Epithelial cell of prostate (primary cell): Measurements from ENCODE around the gene CDC42EP5.
A peak's percentile ranks its signal among the peaks of the same experiment; 100 is the strongest.
"Not testable (repeated sequence)": the region's sequence is repeated elsewhere in the genome, so short reads cannot be mapped to it uniquely, and the experiment has no call there.

ENCODE experiments used
- DNase-seq: peaks from one replicate; pipeline ENCODE4 v3.0.0-alpha.2; 2011; ENCODE audit warnings: low read depth, low spot score
- H3K27ac ChIP-seq: fragments of 450-650 bp; 2 replicates; pipeline ENCODE4 v1.5.1; 2017; ENCODE audit warnings: mild to moderate bottlenecking

The CDC42EP5 gene, protein sequence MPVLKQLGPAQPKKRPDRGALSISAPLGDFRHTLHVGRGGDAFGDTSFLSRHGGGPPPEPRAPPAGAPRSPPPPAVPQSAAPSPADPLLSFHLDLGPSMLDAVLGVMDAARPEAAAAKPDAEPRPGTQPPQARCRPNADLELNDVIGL

DNA sequence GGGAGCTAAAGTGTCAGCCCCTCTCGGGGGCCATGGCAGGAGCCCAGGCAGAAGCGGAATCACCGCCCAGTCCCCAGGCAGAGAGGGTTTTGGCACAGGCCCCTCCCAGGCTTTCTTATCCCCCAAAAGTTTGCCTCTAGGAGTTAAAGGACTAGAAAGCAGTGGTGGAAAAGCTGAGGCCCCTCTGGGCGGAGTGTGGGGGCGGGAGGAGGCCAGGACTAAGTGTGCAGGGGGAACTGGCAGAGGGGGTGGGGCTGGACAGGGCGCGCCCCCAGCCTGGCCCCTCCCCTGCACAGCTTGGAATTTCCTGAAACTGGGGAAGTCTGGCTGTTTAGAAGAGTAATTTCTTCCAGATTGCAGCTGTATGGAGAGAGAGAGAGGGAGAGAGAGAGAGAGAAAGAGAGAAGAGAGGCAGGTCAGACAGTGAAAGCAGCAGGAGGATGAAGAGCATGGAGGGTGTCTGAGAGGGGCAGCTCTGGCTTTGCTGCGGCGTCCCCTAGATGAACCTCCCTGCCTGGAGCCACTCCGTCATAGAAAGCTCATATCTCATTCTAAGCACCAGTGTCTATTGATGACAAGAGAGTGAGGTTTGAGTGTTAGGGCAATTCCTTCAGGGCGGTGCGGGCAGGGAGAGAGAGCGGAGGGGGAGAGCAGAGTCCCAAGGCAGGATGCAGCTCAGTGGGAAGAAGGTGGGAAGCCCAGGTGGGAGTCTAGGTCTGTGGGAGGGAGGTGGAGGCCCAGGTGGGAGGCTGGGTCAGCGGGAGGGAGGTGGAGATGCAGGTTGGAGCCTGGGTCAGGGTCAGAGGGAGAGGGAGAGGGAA, at the start of gene CDC42EP5:
TSS of gene CDC42EP5 (minus strand) at position 226 of the 821 bp plus-strand sequence. CDS start 7,749 bp downstream, outside the sequence.
- DNase-seq: no peak
- H3K27ac ChIP-seq: peak within 1 kb of the TSS; percentile 71

DNA sequence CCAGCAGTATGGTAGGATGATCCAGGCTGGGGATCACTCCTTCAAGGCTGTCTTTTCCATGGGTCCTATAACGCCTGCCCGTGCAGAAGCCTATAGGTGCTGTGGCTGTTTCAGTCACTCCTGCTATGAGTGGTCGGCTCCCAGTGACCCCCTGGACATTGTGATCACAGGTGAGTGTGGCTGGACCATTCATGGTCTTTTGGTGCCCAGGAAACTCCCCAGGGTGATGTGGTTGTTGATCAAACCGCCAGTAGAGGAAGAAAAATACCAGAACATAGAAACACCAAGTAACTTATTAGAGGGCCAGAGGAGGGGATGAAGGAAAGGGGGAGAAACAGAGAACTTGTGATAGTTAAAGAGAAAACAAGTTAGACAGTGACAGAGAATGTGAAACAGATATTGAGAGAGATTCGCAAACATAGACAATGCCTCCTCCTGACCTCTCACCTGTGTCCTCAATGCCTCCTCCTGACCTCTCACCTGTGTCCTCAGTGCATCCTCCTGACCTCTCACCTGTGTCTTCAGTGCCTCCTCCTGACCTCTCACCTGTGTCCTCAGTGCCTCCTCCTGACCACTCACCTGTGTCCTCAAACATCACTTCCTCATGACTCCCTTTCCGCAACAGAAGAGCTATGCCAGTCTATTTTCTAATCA, 48.9 kb upstream of the CDC42EP5 start:
- DNase-seq: no peak
- H3K27ac ChIP-seq: no peak overlapping the region

DNA sequence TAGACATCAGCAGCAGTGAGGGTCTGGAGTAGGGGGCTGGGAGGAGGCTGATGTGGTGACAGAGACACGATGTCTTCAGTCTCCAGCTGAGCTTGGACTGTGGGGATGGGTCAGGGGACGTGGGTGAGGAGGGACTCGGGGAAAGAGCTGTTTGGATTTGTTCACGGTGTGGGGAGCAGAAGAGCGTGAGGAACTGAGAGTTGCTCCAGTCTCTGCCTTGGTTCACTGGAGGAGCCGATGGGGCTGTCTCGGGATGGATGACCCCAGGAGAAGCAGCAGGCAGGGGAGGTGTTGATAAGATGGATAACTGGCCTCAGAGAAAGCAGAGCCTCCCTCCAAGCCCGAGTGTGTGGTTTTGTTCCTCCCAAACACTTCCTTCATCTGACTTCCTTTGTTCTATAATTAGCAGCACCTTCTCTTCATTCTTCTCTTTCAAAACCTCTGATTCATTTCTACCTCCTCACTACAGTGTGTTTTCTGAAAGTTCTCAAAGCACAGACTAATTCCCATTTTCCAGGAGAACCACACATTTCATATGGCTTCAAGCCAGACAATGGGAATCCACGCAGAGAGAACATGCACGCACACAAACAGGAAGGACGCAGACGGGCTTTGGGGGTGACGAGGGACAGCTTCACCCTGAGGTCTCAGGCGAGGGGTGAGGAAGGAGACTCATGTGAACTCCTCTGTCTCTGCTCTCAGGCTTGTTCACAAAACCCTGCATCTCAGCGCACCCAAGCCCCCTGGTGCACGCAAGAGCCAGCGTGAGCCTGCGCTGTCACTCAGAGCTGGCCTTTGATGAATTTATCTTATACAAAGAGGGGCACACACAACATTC, 48.1 kb upstream of the CDC42EP5 start:
- DNase-seq: no peak
- H3K27ac ChIP-seq: no peak overlapping the region

DNA sequence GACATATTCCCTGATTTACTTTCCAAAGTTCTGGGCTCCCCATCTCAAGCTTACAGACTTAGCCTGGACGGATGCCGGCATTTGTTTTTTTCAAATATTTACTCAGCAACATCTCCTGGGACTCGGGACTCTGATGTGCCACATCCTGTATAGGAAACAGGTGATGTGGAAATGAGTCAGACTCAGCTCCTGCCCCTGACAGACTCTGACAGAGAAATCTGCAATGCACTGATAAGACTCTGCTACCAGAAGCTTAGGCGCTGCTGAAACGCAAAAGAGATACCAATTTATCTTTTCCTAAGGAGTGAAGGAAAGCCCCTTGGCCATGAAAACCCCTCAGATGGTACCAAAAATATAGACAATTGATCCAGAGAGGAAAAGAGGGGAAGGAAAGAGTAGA, 45.7 kb upstream of the CDC42EP5 start:
- no peak for DNase-seq
- no peak overlapping the region for H3K27ac ChIP-seq

DNA sequence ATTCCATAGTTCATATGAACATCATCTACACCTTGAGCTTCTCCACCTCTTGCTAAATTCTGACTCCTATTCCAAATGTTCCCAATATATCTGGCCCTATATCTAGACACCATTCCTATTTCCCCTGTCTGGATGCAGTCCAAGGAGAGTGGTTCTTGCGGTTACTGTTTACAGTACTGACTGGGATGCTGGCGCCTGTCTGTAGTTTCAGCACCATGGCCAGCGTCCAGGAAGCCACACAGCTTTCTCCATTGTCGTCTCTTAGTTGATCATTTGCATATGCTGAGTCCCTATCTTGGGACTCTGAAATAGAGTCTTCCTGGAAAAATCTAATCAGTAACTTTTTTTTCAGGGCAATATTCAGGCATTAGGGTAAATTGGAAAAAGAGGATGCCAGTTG, 44.4 kb upstream of the CDC42EP5 start:
- H3K27ac ChIP-seq: no peak overlapping the region
- DNase-seq: no peak

DNA sequence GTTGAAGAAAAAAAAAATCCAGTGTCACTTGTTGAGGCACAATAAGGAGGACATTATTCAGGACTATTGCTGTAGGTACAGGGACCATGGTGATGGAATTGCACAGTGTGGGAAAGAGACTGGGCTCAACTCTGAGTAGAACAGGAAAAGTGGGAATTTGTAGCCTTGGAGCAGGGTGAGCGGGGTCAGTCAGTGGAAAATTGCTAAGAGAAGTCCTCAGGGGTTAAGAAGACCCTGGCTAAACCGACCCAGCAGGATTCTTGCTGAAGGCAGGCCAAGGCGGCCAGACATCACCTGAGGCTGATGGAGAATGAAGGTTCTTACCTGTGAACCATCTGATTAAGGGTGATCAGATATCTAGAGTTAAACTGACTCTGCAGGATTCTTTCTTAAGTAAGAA, 42.1 kb upstream of the CDC42EP5 start:
- DNase-seq: no peak
- H3K27ac ChIP-seq: no peak overlapping the region

DNA sequence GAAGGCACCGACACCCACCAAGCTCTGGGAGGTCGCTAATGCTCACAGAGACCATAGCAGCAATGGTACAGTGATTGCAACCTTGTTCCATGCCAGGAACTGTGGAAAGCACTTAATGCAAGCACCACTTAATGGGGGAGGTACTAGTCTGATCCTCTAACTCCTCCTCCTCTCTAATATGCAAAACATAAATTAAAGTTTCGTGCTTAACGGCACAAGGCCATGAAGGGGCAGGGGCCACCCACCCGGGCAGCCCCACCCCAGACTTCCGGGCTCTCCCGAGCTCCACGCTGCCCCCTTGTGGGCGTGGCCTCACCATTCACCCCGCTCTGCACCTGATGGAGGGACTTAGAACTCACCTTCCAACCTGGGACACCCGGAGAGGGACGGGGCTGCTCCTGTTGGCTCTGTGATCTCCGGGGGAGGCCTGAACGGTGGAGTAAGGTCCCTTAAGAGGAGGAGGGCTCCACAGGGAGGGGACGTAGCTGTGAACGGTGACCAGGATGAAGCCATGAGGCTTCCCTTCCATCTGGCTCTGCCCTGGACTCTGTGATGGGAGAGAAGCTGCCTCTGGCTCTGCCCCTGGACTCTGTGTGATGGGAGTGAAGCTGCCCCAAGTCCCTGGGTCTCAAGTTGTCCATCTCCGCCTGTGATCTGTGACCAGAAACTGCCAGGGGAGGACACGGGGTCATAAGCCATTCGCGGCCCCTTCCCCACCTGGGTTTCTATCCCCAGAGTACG, 36.3 kb upstream of the CDC42EP5 start:
- DNase-seq, H3K27ac ChIP-seq: not testable (repeated sequence)

DNA sequence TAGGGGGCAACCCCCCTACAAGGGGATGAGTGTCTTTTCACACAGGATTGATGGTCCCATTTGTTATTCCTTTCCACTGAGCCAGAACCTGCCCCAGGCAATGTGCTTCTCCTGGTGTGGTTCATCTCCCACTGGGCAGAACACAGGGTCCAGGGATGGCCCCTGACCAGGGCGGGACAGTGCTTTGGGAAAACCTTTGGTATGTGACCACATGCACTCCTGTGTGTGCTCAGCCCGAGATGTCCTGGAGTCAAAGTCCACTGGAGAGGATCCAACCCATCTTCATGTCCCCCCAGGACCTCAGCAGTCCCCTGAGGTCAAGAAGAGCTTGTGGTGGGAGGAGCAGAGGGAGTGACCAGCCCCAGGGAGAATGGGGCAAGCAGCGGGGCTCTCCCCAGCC, 35.4 kb upstream of the CDC42EP5 start:
- not testable (repeated sequence) for H3K27ac ChIP-seq

DNA sequence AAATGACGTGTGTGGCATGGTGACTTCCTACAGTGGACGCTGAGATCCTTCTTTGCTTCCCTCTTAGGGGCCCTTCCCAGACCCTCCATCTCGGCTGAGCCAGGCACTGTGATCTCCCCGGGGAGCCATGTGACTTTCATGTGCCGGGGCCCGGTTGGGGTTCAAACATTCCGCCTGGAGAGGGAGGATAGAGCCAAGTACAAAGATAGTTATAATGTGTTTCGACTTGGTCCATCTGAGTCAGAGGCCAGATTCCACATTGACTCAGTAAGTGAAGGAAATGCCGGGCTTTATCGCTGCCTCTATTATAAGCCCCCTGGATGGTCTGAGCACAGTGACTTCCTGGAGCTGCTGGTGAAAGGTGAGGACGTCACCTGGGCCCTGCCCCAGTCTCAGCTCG, 34.7 kb upstream of the CDC42EP5 start:
- no peak overlapping the region for H3K27ac ChIP-seq
- no peak for DNase-seq

More for the DNA sequence above, 35.4 kb upstream of the CDC42EP5 start:
- not testable (repeated sequence) for DNase-seq

DNA sequence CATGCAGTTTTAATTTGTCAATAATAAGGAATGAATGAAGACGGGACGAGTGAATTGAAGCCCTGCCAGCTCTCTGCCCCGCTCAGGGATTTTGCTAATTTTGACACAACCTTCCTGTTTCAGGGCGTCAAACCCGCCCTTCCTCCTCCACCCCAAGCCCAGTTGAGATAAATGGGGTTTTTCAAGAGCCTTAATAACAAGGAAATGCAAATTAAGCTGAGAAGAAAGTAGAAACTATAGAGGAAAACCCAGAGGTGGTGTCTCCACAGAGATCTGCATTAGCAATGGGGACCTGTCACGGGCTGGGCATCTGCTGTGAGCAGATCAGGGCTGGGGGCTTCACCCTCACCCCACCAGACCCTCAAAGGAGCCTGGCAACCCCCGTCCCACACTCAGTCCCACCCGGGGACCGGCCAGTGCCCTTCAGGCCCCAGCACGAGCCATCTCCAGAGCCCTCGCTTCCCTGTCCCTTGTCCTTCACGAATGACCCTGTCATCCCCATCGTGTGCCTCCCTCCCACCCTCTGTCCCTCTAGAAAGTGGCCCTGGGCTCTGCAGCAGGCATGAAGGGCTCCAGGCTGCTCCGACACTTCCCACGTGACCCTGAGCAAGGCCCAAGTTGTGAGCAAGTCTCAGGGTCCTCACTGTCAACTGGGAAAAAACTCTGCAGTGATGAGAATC, 34.1 kb upstream of the CDC42EP5 start:
- not testable (repeated sequence) for H3K27ac ChIP-seq

DNA sequence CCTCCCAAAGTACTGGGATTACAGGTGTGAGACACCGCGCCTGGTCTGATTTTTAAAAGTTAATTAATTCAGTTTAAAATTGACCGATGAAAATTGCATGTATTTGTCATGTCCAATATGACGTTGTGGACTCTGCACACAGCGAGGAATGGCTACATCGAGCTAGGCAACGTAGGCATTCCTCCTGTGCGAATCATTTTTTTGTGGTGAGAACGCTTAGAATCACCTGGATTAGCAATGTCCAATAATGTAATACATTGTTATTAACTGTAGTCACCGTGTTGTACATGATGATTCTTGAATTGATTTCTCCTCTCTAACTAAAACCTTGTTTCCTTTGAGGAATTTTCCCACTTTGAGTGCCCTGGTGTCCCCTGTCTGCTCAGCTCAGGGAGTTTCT, 33.0 kb upstream of the CDC42EP5 start:
- DNase-seq: no peak
- no peak overlapping the region for H3K27ac ChIP-seq

More for the DNA sequence above, 34.1 kb upstream of the CDC42EP5 start:
- DNase-seq: not testable (repeated sequence)

DNA sequence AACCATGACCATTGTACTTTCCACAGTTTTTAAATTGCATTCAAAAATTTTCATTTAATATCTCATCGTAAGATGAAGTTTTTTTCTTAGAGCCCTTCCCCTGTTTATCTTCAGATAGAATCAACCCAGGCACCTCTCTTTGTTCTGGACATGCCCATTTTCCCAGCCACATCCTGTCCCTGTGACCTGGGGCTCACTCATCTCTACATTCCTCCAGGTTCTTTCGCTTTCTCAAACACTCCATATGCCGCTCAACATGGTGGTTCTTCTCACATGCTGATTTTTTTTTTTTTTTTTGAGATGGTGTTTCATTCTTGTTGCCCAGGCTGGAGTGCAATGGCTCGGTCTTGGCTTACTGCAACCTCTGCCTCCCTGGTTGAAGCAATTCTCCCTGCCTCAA, 32.4 kb upstream of the CDC42EP5 start:
- H3K27ac ChIP-seq, DNase-seq: not testable (repeated sequence)

DNA sequence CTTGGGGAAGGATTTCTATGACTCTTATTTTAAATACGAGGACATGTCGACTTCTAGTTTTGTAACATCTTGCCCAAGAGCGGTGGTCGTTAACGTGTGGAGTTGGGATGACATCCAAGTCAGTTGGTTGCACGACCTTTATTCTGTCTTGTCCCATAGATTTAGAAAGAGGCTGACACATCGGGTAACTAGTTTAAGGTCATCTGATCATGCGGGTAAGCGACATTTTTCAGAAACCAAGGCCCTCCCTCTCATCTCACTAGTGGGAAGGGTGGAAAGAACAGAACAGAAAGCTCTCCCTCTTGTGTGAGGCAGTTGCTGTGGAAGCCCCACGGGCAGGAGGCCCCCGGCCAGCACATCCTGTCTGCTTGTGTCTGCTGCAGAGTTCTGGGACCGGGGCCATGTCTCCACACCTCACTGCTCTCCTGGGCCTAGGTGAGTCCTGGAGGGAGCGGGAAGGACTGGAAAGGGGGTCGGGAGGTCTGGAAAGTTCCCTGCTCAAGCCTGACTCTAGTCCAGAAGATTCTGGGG, 29.5 kb upstream of the CDC42EP5 start, which contains the start of gene LAIR2:
TSS of gene LAIR2 (plus strand) at position 314 of the 531 bp plus-strand sequence. CDS start at position 402, 88 bp downstream.
- no peak within 1 kb of the TSS for H3K27ac ChIP-seq
- DNase-seq: no peak

DNA sequence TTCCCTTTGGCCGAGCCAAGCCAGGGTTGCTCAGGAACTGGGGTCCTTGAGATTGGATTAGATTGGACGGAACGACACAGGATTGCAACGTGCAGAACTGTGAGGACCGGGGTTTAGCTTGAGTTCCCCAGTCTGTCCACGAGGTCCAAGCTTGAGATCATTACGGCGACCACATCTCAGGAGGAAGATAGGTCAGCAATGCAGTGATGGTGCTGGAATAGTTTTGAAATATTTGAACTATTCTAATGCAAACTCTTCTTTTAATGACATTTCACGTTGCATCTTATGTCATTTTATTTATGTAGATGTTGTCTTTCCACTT, 25.3 kb upstream of the CDC42EP5 start:
- not testable (repeated sequence) for H3K27ac ChIP-seq, DNase-seq

DNA sequence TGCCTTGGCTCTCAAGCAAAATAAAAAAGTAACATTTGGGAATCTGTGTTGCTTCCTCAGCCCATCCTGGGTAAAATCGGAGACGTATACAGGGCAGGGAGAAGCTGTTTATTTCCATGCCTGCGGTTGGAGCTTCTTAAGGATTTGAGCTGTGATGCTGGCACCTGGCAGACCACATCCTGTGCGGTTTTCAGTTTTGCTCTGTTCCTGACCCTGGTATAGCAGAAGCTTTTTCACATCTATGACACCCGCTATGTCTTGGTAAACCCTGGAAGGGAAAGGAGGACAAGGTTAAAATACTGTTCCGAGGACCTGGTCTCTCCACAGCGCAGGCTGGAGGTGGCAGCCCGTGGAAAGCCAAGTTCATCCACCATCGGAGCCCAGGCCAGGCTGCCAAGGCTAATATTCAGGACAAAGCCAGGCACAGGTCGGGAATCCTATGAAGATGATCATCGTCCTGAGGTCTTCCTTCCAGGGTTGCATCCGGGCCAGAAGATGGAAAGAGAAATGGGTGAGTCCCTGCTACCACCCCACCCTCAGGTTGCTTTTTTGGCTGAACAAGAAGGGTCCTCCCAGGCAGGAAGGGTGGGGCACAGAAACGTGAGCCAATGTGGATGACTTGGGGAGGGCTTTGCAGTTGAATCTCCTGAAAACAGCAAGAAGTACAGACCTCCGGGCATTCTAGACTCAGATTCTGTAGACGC, 24.8 kb upstream of the CDC42EP5 start:
- not testable (repeated sequence) for DNase-seq, H3K27ac ChIP-seq

DNA sequence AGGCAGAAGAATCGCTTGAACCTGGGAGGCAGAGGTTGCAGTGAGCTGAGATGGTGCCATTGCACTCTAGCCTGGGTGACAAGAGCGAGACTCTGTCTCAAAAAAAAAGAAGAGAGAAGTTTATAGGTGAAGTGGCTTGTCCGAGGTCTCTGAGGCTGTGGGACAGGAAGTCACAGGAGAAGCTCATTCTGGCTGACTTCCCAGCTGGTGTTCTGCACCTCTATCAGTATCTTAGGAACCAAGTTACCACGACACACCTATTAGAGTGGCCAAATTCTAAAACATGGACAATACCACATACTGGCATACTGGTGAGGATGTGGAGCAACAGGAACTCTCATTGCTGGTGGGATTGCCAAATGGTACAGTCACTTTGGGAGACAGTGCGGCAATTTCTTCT, 22.2 kb upstream of the CDC42EP5 start:
- DNase-seq, H3K27ac ChIP-seq: not testable (repeated sequence)

DNA sequence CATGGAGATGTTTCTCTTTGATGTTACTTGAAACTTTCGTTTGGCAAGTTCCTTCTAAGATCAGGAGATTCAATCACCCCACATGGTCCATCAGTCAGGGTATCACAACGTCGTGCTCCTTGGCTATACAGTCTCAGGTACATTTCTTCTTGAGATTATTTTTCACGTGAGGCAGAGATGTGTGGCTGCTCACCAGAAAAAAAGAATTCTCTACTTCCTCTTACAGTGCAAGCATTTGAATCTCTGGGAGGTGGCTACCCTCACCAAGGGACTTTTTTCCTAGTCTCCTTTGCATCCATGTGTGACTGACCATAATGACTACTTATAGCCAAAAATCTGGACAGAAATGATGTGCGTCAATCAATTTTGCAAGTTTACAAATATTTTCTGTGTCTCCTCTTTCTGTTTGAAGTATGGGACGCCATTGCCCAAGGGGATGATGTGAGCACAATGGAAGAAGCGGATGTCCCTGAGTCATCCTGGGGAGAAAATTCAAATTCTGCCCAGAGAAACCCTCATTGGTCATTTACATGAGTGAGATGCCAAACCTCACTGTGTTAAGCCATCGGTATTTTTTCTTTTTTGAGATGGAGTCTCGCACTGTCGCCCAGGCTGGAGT, 21.0 kb upstream of the CDC42EP5 start:
- no peak for DNase-seq
- no peak overlapping the region for H3K27ac ChIP-seq

DNA sequence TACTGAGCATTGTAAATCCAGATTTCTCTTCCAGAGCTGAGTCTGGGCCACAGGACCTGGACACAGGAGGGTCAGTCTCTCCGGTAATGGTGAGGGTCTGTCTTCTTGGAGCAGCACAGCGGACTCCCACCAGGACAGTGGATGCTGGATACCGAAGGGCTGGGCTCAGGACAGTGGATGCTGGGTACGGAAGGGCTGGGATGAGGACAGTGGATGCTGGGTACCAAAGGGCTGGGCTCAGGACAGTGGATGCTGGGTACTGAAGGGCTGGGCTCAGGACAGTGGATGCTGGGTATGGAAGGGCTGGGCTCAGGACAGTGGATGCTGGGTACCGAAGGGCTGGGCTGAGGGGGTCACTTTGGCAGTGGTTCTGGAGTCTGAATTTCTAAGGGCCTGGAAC, 20.0 kb upstream of the CDC42EP5 start:
- H3K27ac ChIP-seq: not testable (repeated sequence)

More for the DNA sequence above, 20.0 kb upstream of the CDC42EP5 start:
- DNase-seq: not testable (repeated sequence)
